Mucosa of descending colon (tissue), 3 donors: ENCODE results near the gene IFNE. TPM values are rescaled to one million over a fixed set of nuclear protein-coding genes. Genes with fewer than 3 reads are reported as not detected.

Experiments
- ATAC-seq: fragments of 200-7000 bp; cut with Tn5 transposase; one replicate; pipeline ENCODE4 v1.9.1; 2020; ENCODE audit warnings: mild to moderate bottlenecking, moderate library complexity
- DNase-seq, 3 donors: peaks; one replicate each; pipeline ENCODE4 v3.0.0-alpha.2; 2020
- H3K36me3 ChIP-seq: fragments of 200-600 bp; one replicate; pipeline ENCODE4 v1.8.0; 2021; ENCODE audit warnings: low read depth, mild to moderate bottlenecking
- H3K4me1 ChIP-seq: fragments of 200-600 bp; one replicate; pipeline ENCODE4 v1.8.0; 2021; ENCODE audit warnings: low read depth, mild to moderate bottlenecking
- H3K4me3 ChIP-seq: fragments of 200-600 bp; one replicate; pipeline ENCODE4 v1.8.0; 2021; ENCODE audit warnings: mild to moderate bottlenecking
- H3K9me3 ChIP-seq: fragments of 200-600 bp; one replicate; pipeline ENCODE4 v1.8.0; 2021; ENCODE audit warnings: mild to moderate bottlenecking
- CTCF ChIP-seq: fragments of 200-600 bp; IDR thresholded peaks from one replicate; pipeline ENCODE4 v1.8.0; 2022; ENCODE audit warnings: antibody characterized with exemption, mild to moderate bottlenecking
- intact Hi-C, 2 donors: fragments of 100-400 bp; cut with DNase I in 1 of 2; cut with micrococcal nuclease in 1 of 2; formaldehyde crosslinking; loops; one replicate each; pipeline versions ENCODE4 v1.11.0 to v1.11.1; 2022; cut with DNase I, micrococcal nuclease
- total RNA-seq, 3 donors: library from RNA; stranded (reverse); fragmentation: NEBNext Ultra II Directional in 2 of 3; extraction: Animal tissue kit (Norgen Biotek cat#: 25700) in 2 of 3; gene quantifications; one replicate each; pipeline versions ENCODE4 v1.2.1 to v1.2.4, GENCODE V29; 2021 to 2023
- donor health status: DM: no; HTN: no; CAD: no; lungs with moderate emphysema.
- donor health status: DM: no; HTN: no; CAD: no.
- donor health status: DM: no; HTN: yes; CAD: no.

Gene IFNE
- total RNA-seq, 3 donors from 2014 or later: not detected

GRCh38 chr9:21505425-21506179, 23.5 kb upstream of the IFNE start:
- intact Hi-C loops: no loop called here
- Histone ChIP-seq H3K4me1 (no peaks in the 10 kb centered on the region), H3K4me3 (no peak overlapping the region), H3K9me3 (no peaks in the 10 kb centered on the region), H3K36me3 (no peaks in the 10 kb centered on the region)
- no peak for DNase-seq
- no peak for TF ChIP-seq CTCF
- ATAC-seq: no peak

- no peak overlapping the region for H3K4me3 ChIP-seq
- no peaks in the 10 kb centered on the region for H3K4me1 ChIP-seq
- TF ChIP-seq CTCF: no peak
- no peaks in the 10 kb centered on the region for H3K9me3 ChIP-seq
- no peak for ATAC-seq
- DNase-seq: no peak
- no peaks in the 10 kb centered on the region for H3K36me3 ChIP-seq
- intact Hi-C loops: no loop called here
These were observed 22.8 kb upstream of the IFNE start for GRCh38 chr9:21504894-21505293.

- intact Hi-C loops: no loop called here
- Histone ChIP-seq H3K4me1 (no peaks in the 10 kb centered on the region), H3K36me3 (no peaks in the 10 kb centered on the region), H3K9me3 (no peaks in the 10 kb centered on the region), H3K4me3 (no peak overlapping the region)
- TF ChIP-seq CTCF: no peak
- no peak for DNase-seq
- ATAC-seq: no peak
These were observed 22.0 kb upstream of the IFNE start for GRCh38 chr9:21504113-21504512.

GRCh38 chr9:21502586-21502985, 20.5 kb upstream of the IFNE start:
- Histone ChIP-seq H3K9me3 (no peaks in the 10 kb centered on the region), H3K4me1 (no peaks in the 10 kb centered on the region), H3K4me3 (no peak overlapping the region), H3K36me3 (no peaks in the 10 kb centered on the region)
- intact Hi-C loops: no loop called here
- TF ChIP-seq CTCF: no peak
- ATAC-seq: no peak
- DNase-seq: no peak

- no peak for ATAC-seq
- intact Hi-C loops: no loop called here
These were observed 17.8 kb upstream of the IFNE start for GRCh38 chr9:21499912-21500311.

More at GRCh38 chr9:21499912-21500311, 17.8 kb upstream of the IFNE start:
- DNase-seq: no peak
- no peaks in the 10 kb centered on the region for H3K9me3 ChIP-seq
- TF ChIP-seq CTCF: no peak
- no peaks in the 10 kb centered on the region for H3K36me3 ChIP-seq
- no peak overlapping the region for H3K4me3 ChIP-seq
- H3K4me1 ChIP-seq: no peaks in the 10 kb centered on the region
